HG02759 (cell line): ENCODE data around the gene GRM8.

ENCODE experiments used
- ATAC-seq: cut with Tn5 transposase; IDR thresholded peaks from one replicate; pipeline ENCODE4 v1.9.1; 2021; ENCODE audit warnings: mild to moderate bottlenecking, moderate library complexity; ENCODE audit not compliant: unreplicated experiment

Gene GRM8

DNA sequence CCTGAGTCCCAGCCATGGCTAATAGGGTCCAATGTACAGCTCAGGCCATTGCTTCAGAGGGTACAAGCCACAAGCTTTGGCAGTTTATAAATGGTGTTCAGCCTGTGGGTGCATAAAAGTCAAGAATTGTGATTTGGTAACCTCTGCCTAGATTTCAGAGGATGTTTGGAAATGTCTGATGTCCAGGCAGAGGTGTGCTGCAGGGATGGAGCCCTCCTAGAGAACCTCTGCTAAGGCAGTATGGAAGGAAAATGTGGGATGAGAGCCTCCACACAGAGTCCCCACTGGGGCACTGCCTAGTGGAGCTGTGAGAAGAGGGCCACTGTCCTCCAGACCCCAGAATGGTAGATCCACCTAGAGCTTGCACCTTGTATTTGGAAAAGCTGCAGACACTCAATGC lies 779.9 kb downstream of the GRM8 start:
- ATAC-seq, result no peak

DNA sequence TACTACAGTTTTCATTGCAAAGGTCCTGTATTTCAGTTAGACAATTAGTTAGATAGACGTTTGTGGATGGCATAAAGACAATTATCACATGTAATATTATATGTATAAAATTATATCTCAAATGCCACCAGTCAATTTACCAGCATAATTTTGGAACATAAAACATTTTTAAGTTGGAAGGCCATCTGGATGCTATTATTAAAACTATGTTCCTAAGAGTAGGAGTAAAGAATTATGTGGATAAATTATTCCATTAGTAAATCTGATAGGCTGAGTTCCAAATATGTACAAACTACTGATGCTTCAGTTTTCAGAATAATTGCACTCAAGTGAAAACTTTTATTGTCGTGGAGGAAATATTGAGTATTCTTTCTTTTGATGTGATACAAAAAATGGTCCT lies 790.3 kb downstream of the GRM8 start:
- ATAC-seq, result no peak

DNA sequence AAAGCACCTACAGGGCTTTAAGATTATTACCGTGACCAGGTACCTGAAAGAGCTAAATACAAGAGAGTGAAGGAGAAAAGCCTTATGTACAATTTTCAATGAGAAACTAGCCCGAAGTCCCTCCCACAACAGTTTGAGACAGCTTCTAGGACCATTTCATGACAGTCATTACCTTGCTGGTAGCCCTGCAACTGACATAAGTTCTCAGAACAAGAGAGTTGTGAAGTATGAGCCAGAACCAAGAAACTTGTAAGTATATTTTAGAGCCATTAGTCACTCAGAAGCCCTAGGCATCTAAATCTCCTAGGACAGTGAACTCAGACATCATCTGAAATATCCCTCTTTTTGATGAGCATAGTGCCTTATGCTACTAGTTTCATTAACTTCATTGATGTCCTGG lies 792.1 kb downstream of the GRM8 start:
- no peak for ATAC-seq

DNA sequence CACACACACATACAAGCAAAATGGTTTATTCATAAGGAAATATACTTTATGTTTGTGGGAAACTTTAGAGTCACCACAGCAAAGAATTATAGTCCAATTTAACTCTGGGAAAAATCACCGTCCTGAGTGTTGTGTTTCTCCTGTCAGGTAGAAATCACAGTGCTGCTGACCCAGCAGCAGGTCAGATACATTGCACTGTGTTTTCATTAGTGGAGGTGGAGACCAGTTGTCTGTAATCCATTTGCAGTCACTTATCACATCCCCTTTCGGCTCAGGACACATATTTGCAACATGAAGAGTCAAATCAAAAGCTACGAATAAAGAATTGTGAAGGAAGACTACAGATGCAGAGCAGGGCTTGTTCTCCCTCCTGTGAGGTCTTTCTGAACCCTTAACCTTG lies 799.6 kb downstream of the GRM8 start:
- ATAC-seq, result no peak

DNA sequence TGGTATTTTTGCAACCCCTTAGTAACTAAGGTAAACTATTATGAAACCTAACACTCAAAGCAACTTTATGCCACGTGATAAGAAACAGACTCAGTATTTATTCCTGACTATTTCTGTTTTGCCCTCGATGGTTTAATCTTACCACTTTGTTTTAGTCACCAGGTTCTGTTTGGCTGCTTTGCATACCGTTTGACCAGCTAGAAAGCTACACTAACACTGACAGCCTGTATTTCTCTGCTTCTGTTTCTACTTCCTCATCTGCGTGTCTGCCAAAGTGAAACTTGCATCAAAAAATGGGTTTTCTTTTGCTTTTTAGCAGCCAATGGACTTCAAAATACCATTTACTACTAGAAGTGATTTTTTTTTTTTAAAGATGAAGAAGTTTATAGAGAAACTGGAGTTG lies 802.5 kb downstream of the GRM8 start:
- ATAC-seq, result peak; percentile 94

DNA sequence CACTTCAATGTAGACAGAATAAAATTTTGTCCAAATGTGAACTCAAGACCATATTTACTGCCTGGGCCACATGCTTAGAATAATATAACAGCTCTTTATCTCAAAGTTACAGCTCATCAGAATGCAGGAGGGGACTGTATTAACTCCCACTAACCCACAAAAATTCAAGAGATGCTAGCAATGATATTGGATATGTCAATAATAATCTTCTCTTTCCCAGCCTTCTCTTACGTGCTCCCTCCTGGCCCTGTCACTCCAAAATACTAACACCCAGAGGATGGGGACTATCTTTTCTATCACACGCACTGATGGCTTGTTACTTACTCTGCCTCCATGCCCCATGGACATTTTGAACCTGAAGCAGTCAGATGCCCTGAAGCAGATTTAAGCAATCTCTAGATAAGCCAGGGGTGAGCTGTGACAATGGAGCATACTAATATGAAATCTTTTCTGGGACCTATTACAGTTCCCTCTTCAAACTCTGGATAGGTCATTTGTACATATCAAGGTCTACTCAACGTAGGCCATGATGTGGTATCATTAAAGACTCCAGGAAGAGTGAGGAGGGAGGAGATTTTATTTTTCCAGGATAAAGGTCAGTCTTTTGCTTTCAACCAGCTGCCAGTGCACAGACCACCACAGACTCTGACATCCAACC lies 803.0 kb downstream of the GRM8 start:
- peak; percentile 21 for ATAC-seq

DNA sequence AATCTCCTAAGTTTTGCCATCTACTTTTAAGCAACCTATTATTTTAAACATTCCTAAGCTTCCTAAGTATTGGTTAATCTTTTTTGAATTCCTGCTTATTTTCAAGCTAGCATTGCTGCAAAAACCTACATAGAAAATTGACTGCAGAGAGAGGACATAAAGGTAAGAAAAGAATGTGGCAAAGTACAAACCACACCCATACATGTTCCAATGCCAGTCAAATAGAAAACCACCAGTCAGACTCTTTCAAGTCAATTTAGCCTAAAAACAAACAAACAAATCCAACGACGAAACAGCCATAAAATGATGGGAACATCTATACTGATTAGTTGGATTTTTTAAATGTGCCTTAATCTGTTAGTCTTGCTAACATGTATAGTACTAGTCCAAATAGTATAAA lies 804.8 kb downstream of the GRM8 start:
- ATAC-seq, result no peak

DNA sequence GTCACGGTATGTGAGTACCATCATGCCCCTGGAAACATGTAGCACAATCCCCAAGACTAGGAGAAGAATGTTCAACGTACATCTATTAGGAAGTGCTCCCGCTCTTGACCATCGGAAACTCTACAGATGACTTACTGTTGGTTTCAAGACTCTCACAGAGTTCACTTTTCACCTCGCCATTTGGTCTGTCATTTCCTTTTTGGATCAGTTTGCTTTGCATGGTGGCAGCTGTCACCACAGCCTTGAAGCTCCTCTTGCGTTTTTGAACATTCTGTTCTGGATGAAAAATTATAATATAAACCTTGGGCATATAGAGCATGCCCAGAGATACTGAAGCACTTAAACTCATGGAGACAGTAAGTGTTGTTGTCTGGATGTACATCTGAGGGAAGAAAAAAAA lies 806.8 kb downstream of the GRM8 start:
- no peak for ATAC-seq

DNA sequence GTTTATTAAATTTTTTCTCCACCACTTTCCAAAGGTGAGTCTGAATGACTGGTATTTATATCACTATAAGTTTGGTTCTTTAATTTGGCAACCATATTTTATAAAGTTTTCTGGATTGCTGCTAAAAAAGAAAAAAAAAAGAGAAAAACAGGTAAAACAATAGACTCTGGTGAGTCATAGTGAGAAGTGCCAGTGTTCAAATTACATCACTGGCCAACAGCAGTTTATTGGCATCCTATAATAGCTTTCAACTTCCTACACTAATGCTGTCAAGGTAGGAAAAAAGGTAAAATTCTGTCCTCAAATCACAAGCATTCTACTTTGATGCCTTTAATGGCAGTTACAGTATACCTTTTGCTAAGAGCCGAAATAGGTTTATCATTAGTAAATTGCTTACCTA lies 808.8 kb downstream of the GRM8 start:
- ATAC-seq, result peak; percentile 49

DNA sequence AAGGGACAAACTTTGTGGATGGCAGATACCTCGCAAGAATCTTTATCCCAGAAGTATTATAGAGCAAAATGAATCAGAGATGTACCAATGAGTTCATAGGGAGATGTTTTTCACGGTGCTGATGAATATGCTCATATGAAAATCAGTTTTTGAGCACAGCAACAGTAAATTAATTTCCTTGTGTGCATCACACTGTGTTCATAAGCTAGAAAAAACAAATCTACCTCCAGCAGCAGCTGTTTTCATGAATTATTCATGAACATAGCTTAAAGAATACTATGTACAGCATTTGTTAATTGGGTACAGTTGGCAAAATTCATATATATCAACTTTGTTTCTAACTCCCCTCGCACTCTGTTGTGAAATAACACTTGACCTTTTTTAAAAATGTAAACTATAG lies 809.8 kb downstream of the GRM8 start:
- ATAC-seq, result no peak

DNA sequence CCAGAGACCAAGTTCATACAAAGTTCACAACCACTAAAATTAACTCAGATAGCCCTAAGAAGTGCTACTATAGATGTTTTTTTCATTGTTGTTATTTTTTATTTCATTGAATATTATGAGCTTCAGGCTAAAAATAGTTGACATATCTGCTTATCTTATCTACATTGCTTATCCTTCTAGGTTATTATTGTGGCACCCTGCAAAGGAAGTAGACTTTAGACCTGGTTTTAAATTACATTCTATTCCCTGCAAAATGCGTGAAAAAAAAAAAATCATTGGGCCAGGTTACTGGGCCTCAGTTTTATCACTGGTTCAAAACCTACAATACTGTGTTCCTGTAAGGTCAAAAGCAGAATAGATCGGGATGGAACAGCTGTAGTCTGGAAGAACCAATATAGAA lies 811.0 kb downstream of the GRM8 start:
- ATAC-seq, result no peak

DNA sequence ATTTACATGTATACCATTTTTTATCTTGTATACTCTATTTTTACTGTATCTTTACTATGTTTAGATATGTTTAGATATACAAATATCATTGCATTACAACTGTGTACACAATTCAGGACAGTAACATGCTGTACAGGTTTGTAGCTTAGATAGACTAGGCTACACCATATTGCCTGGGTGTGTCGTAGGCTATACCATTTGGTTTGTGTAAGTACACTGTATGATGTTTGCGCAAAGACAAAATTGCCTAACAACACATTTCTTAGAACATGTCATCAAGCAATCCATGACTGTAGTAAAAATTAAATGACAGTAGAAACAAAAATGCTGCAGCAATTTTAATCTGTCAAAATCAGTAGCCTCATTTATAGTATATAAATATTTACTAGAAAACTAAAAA lies 812.2 kb downstream of the GRM8 start:
- no peak for ATAC-seq

DNA sequence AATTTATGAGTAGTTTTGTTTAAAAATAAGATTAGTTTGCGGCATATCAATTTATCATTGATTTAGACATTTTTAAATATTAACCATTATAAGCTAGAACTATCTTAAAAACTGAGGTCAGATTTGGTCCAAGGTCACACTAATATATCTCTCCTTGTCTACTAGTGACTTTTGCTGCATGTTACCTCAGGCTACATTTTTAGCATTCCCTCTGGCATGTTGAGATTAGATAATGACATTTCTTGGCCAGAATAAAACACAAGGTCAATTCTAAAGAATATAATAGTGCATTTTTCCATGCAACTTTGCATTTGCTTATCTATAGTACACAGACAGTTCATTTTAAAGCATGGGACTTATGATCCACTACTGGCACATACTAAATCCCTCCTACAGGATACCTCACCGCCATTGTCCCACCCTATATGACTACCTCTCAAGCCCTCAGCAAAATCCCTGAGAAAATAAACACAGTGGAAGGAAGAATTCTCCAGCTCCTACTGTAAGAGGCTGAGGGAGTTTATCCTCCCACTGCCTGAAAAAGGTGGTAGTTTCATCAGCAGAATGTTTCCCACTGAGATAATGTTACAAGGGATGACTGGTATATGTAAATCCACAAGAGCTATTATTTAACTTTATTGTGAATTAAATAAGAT lies 816.4 kb downstream of the GRM8 start:
- ATAC-seq, result no peak

DNA sequence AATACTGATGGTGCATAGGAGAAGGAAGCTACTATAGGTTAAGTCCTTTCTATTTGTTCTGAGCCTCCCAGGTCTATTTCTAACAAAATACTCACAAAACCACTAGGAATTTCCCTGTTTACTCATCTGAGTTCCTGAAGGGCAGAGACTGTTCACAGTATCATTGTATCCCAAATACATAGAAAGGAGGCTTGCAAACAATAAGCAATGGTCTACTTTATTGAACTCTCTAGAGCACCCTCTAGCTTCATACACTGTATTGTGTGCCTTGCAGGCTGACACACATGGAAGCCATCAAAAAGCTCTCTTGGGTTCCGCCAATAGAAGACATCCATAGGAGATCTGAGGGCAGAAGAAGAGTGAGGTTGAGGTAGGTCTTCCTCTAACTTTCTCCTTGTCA lies 826.1 kb downstream of the GRM8 start:
- ATAC-seq, result no peak

DNA sequence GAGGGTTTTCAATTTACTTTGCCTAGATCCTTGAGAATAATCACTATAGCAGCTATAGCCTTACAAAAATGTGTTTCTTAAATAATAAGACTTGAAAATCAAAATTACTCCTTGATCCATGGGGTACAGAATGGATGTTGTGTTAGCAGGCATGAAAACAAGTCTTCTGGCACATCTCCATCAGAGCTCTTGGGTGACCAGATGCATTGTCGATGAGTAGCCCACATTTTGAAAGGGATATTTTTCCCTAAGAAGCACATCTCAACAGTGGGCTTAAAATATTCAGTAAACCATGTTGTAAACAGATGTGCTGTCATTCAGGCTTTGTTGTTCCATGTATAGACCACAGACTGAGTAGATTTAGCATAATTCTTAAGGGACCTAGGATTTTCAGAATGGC lies 827.8 kb downstream of the GRM8 start:
- no peak for ATAC-seq

DNA sequence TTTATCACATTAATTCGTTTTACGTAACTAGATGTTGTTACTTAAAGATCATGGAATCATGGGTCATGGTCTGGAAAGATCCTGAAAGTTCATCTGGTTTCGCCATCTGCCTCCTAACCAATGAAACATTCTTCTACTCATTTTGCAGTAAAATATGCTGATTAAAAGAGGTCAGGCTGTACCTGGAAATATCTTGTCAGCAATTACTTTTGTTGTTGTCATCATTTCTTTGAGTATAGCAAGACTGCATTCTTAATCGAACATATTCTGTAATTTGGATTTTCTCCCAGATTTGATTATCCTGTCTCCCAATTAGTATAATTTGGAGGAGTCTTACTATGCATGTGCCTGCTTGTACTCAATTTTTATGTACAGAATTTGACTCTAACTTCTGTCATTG lies 833.7 kb downstream of the GRM8 start:
- ATAC-seq, result no peak

DNA sequence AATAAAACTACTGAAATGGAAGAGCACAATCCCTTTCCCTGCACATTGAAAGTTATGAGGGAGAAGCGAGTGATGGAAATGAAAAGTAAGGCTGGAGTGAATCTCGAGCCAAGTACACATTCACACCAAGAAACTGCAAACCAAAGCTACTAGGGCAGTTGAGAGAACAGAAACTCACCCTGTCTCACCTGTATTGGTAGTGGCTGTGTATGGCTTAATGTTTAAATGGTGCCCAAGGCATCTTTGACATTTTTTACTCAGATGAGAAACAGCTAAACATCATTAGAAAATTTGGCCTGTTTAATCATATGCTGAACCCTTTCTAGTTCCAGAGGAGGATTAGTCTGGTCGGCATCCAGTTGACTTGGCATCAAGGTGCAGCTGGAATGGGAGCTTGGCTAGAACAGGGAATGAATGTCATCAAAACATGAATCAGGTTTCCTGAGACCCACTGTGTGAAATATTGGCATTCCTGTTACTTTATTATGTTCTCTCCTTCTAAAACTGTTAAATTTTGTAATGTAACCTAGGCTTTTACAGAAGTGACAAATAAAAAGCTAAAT lies 840.8 kb downstream of the GRM8 start:
- ATAC-seq, result peak; percentile 71

DNA sequence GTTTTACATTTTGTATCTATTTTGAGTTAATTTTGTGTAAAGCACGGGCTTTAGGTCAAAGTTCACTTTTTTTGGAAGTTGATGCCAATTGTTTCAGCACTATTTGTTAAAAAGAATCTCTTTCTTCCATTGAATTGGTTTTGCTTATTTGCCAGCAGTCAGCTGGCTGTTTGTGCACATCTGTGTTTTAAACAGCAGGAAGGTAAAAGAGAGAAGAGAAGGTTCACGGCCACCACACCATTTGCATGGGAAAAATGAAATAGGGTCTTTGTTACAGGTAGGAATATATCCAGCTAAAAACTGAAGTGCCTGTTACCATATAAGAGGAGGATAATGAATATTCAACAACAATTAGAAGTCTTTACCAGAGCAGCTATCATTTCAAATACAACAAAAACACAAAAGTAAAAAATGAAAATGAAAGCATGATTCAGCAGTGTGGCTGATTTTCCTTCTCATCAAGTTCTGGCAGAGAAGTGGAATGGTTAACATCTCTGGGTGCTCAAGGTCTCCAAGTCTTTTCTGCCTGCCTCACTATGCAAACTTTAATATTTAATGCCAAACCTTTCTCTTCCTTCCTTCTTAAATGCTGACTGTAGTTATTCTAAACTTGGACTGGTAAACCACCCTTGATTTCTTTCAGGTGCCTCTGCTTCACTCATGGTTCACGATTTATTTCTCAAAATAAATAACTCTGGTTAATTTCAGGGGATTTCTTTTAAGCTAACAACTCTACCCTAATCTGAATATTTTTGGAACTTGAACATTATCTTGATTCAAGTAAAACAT lies 841.5 kb downstream of the GRM8 start:
- ATAC-seq, result peak; percentile 73

DNA sequence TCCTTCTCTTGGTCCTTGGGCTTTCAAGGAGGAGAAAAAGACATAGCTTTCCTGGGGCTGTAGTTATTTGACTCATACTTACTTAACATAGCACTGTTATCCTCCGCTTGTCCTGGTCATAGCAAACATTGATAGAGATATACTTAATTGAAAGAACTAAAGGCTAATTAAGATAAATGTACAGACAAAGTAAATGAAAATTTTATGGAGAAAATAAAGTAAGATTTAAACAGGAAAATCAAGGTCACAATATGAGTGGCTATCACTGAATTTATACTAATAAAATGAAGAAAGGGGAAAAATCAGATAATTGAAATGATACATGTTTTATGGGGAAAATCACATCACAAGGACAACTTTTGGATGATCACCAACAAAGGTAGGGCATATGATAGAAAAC lies 849.7 kb downstream of the GRM8 start:
- no peak for ATAC-seq

DNA sequence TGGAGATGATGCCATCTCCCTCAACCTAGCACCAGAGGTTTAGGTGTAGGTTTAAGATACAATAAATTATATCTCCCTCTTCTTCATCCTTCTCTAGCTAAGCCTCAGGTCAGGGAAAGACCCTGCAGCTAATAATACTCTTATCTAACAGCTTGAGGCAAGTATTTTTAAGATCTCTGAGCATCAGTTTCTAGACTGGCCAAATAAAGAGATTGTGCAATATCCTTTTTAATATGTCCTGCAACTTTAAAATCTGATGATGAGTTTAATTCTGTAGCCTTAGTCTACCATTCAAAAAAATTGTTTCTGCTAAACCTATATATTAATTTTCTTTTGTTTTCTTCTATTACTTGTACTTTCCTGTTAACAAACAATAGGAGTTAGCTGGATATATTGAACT lies 850.8 kb downstream of the GRM8 start:
- no peak for ATAC-seq

DNA sequence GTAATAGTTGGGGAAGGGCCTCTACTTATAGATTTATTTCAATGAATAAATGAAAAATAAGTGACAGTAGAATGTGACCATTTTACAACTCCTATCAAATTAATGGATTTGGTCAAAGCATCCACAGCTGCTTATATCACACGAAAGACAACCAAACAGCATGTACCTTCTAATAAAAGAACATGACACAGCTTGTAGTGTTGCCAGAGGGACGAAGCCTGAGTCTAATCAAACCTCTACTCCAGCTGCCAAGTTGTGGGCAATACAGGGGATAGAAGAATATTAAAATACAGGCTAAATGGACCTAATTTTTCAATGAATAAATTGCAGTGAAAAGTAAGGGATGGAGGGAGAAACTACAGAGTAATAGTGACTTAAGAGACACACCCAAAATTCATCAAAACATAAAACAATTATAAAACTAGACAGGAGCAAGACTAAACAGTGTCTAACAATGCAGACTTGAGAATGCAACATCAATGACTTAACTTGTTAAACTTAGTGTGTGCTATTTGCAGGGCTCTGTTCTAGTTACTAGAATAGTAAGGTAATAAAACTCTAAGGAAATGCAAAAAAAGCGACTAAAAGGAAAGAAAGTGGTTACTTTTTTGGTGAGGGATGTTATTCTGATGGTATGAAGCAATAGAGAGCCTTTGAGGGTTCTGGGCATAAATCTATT lies 853.8 kb downstream of the GRM8 start:
- no peak for ATAC-seq
